LoVo (cell line): ENCODE measurements around the gene C1orf116.

Experiments
- DNase-seq: peaks from one replicate; pipeline ENCODE4 v3.0.0-alpha.2; 2016; ENCODE audit warnings: low spot score

The C1orf116 gene

DNA sequence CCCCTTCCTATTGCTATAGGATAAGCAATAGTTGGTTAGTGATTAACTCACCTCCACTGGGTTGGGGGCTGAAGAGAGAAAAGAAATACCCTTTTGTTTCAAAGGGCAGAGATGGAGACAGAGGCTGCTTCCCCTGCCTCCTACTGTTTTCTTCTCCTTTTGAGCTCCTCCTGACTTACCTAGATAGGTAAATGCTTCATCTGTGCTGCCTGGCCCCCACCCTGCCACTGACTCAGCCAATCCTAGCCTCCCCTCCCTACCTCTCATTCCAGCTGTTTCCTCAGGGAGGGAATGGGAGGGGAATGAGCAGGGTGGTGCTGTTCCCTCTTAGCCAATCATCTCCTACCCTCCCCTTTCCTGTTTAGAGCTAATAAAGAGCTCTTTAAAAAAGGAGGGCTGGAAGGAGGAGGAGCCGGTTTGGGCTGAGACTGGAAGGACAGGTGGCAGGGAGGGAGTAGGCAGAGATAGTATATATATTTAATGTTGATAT, at the start of gene C1orf116:
C1orf116 (minus strand) TSS at position 229 of the 490 bp plus-strand sequence. CDS start 5,158 bp downstream, outside the sequence.
- DNase-seq, result peak; percentile 89

- DNase-seq, result no peak
These were observed 49.2 kb upstream of the C1orf116 start for GRCh38 chr1:207081806-207082205.

GRCh38 chr1:207081088-207081487, 48.5 kb upstream of the C1orf116 start:
- DNase-seq, result no peak

DNA sequence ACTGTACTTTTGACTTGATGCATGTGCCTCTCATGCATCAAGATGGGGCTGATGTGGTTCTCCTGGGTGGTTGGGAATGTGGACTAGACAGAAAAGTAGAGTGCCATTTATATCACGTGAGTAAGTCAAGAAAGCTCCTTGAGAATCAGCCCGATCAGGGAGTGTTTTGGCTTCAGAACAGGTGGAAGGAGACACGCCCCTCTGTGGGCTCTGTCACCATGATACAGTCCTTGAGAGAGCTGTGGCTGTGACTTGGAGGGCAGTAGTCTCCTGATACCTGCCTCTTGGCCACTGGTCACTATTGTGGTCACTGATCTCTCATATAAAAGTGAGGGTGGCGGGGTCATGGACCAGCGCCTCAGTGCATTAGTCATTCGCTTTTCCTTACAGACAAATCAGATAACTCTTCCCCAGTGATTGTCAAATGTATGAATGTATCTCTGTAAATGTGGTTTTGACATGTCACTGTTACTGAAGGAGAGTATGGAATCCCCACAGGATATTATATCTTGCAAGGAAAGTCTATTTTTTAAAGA, 47.2 kb upstream of the C1orf116 start:
- peak; percentile 21 for DNase-seq

DNA sequence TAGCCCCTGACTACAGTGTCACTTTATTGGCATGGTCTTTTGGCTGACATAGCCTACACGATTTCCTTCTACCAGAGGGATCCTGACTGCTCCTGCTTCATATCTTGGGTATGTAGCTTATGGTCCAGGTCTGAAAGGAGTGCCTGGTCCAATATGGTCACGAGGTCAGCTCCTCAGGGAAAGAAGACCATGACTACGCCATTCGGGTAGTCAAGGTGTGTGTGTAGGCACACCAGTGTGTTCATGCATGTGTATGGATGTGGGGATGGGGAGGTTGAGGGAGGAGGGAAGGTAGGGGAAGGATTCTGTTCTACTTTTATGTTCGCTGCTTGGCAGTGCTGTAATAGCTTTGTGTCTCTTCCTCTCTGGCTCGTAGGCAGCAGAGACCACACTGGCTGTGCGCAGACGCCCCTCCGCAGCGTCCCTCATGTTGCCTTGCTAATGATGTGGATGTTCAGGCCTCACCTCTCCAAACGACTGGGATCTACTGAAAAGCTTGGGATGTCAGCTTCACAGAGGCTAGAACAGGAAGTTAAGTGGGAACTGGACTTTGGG, 46.1 kb upstream of the C1orf116 start:
- DNase-seq, result no peak

DNA sequence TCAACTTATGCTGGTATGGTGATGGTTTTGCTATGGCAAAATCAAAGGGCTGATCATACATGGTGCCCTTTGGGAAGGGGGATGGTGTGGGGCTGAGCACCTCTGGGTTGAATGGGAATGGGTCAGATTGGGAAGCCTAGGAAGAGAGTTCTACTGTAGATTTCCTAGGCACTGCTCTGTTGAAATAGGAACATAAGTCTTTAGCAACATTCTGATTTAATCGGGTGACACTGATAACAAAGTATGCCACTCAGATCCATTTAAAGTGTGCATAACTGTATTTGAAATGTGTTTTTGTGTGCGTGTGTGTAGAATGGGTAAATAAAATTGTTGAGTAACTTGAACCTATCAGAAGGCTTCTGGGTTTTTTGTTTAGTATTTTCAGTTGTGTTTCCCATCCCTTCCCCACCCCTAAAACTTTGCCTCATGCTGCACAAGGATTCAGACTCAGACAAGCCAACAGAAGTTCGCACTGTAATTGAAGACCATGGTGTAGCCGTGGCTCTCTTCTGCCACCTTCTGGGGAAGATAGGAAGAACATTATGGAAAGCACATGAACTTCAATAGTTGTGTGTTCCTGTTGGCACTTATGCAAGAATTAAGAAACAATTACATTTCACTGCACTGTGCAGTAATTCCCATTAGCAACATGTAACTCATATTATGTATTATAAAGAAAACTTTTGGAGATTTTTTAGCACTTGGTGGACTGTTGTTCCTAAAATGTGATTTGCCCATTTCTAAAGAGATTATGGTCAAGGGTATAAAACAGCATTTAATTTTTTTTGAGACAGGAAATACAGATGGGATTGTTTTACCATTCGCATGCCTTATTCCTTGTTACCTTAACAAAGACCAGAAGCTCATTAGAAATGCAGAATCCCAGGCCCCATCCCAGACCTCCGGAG, 45.2 kb upstream of the C1orf116 start:
- peak; percentile 74 for DNase-seq

DNA sequence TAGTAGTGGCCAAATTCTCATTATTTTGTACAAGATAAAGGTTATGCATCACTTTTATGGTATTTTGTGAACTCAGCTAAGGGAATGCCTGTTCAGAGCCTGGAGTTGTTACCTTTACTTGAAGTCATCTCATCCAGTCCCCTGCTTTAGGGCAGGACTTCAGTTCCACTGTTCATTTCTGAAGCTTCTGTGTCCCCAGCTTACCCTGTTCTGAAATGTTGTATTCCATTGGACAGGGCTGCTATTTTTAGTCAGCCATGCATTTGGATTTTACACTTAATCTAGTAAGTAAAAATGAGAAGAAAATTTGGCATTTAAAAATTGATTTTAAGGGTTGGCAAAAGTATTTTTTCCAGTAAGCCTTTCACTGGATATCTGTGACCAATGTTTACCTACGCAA, 44.5 kb upstream of the C1orf116 start:
- DNase-seq, result no peak

DNA sequence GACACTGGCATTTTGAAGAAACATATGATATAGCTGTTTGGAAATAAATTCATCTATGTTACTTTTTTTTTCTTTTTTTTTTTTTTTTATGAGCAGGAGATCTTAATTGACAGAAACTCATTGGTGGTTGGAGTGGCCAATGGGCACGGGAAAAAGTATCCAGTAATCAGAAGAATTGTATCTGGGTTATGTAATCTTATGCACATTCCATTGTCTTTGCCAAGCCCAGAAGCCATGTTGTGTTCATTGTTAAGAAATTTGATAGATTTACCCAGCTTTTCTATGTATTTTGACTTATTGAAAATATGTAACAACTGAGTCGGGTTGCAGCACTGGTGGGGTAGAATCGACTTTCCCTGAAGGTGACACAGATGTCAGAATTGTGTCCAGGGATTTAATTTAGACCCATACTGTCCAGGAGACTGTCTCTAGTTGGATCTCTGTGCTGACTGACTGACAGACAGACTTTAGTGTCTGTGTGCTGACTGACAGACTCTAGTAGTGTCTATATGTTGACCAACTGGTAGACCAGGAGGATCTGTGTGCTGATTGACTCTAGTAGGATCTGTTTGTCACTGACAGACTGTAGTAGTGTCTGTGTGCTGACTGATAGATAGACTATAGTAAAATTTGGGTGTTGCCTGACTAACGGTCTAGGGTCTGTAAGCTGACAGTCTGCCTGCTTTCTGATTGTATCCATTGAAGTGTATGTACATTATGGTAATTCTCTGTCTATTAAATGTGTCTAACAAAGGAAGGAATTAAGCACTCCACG, 43.8 kb upstream of the C1orf116 start:
- no peak for DNase-seq

DNA sequence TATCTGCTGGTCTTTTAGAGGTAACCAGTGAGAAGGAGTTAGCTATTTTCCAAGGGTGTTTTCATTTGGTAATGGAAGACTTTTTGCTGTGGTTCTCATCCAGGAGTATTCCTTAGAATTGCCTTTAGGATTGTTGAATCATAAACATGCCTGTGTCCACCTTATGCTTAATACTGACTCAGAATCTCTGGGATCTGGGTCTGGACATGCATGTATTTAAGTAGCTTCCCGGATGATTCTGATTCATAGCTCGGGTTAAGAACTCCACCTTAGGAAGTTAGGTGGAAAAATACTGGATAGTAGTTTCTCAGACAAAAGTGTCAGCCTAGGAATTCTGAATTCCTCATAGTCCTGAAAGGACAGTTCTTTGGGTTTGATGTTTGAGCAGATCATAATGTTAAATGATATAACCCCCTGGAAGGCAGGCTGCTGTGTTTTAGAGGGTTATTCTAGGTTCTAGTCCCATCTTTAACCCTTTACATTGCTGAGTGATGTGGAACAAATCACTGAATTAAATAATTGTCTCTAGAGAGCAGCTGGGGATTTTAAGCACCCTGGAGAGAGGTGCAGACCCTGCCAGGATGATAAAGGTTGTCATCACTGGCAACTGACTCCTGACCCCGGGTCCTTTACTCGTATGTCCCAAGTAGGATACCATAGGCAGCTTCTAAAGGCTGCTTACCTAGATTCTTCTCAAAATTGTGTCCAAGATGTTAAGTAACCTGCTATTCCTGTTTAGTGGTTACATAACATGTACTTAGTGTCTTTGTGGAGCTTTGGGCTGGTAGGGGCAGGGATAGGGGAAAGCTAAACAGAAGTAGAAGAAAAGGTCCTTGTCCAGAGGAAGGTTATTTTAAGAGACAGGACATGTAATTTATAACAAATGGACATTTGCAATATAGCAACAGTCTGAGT, 41.6 kb upstream of the C1orf116 start:
- no peak for DNase-seq

GRCh38 chr1:207072233-207072632, 39.7 kb upstream of the C1orf116 start:
- no peak for DNase-seq

DNA sequence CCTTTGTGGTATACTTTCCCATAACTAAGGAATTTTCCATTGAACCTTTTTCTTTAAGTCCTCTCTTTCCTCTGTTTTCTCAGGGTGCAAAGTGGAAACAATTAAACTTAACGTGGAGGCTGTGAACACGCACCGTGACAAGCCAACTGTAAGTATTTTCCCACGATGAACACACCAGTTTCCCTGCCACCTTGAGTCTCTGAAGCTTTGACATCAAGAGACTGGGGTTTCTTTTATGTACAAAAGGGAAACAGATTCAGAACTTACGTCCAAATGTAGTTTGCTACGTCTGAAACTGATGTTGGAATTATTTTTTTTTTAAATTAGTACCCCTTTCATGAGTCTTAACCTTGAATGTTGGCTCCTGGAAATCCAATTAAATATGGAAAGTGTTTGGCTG, 38.9 kb upstream of the C1orf116 start:
- DNase-seq, result no peak

DNA sequence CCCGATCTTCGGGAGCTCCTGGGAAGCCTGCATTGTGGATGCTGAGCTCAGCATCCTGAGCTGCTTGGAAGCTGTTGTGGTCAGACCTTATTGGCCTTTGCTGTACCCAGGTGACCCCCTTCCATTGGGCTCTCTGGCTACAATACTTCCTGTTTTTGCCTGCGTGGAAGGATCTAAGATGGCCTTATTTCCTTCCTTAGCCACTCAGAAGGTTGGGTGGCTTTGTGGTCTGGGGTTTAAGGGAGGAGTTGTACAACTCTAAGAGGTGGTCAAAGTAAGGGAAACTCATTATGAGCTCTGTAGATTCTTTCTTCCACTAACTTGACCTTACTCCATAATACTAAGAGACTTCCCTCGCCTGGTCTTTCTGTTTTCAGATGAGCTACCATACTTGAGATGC, 38.3 kb upstream of the C1orf116 start:
- DNase-seq, result no peak

- no peak for DNase-seq
These were observed 37.4 kb upstream of the C1orf116 start for GRCh38 chr1:207069858-207070506.

- DNase-seq, result no peak
These were observed 36.5 kb upstream of the C1orf116 start for GRCh38 chr1:207069061-207069460.

DNA sequence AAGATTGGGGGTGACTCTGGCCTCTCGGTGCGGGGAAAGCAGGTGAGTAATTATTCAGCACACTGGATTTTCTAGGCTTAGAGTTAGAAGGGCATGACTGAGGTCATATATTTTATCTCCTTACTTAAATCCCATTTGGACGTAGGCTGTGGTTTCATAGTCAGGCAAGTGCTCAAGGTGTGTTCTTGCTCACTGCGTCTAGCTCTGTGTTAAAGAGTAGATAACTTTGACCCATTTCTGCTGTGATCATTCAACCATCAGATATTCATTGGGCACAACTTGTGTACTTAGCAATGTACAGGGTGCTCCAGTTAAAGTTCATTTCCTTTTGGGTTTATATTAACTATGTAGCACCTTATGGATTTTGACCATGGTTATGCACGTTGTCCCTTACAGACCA, 35.1 kb upstream of the C1orf116 start:
- DNase-seq, result no peak

DNA sequence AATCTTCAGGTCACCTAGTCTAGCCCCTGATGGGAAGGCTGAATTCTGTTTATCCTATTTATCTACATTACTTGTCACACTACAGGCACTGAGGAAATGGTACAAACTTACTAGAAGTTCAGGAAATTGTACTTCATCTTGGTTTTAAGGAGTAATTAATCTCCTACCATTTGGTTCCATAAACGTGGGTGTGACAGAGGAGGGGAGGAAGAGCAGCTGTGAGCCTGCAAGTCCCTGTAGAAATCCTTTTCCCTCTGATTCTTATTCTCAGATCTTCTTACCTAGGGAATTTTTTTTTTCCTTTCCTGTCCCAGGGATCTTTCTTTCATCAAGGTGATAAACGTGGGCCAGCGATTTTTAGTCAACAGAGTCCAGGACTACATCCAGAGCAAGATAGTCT, 34.6 kb upstream of the C1orf116 start:
- DNase-seq, result no peak

GRCh38 chr1:207064561-207064960, 32.0 kb upstream of the C1orf116 start:
- no peak for DNase-seq

DNA sequence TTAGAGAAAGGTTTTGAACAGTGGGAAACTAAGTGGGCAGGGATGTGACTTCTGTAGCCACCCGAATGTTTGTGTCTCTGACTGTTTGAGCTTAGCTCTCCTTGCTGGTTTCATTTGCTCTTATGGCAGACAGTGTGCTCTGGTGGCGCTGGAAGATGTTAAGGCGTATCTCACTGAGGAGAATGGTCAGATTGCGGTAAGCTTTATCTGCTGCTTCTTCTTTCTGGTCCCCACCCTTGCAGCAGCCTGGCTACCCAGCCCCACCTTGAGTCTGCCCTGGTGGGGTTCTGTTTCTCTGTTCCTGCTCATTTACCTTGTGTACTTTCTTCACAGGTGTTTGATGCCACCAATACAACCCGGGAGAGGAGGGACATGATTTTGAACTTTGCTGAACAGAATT, 30.5 kb upstream of the C1orf116 start:
- DNase-seq, result no peak

DNA sequence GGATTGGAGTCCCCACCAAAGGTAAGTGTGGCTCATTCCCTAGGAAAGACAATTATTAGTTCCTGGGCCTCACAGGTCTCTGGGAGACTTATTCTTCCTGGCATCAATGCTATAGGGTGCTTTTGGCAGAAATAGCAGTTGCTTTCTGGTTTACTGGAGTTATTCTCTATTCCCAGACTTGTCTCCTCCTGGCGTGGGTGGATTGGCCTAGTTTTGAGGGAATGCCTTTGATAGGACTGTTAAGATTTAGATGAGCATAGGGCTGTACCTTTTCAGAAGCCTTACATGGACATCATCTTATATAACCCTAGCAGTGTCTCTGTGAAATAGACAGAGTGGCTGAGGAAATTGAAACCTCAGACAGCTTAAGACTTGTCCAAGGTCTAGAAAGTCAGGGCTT, 29.5 kb upstream of the C1orf116 start:
- DNase-seq, result no peak

DNA sequence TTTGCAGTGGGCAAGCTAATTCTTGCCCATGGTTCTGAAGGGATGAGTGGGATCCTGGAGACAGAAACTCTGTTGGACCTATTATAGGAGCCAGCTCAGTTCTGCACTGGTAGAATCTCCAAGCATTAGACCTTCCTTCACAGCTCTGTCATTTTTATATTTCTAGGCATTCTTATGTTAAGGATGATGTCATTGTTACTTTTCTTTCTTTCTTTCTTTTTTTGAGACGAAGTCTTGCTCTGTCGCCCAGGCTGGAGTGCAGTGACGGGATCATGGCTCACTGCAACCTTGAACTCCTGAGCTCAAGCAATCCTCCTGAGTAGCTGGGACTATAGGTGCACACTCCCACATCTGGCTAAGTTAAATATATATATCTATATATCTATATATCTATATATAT, 28.0 kb upstream of the C1orf116 start:
- DNase-seq, result no peak

DNA sequence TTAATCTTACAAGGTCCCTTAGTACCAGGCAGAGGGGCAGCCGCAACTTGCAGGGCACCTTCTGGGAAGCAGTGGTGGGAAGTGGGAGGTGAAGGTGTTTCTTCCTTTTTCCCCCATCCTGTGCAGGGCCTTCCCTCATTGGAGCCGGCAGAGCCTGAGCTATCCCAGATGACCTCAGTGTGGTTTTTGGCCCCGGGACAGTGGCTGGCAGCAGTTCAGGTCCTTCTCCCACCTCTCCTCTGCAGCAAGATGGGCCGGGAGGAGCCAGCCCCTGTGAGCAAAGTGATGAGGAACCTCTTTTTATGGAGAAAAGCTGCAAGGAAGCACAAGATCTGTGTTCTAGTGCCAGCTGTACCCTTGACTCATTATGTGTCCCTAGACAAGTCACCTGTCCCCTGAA, 27.3 kb upstream of the C1orf116 start:
- DNase-seq, result no peak
